ENCODE measurements around the gene GXYLT2.
A peak's percentile ranks its signal among the peaks of the same experiment; 100 is the strongest.

GXYLT2 gene, protein sequence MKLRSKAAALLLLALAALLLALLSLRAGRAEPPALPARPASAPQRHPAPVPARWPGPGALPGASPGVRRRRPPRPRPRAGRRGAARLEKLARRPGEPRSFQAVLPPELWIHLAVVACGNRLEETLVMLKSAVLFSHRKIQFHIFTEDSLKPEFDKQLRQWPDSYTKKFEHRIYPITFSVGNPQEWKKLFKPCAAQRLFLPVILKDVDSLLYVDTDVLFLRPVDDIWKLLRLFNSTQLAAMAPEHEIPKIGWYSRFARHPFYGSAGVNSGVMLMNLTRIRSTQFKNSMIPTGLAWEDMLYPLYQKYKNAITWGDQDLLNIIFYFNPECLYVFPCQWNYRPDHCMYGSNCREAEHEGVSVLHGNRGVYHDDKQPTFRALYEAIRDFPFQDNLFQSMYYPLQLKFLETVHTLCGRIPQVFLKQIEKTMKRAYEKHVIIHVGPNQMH

GRCh38 chr3:72887705-72888545, at the start of gene GXYLT2:
TSS of gene GXYLT2 (plus strand) at chr3:72888046. CDS start at chr3:72888234, 188 bp downstream.
- peak; percentile 15 to 29 for DNase-seq

DNA sequence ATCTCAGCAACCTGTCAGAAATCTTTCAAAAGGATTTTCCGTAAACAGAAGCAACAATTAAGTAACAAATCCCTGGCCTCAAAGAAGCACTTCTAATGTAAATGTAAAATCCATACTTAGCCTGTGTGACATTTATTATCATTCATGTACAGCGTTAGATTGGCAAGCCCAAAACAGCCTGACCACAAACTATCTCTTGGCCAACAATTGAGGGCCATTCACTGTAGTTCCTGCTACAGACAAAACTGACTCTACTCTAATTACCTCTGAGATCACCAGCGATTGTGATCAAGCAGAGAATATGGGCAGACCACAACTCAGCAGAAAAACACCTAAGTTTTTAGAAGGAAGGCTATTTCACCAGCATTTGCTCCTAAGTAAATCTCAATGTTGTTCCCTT, 48.8 kb upstream of the GXYLT2 start:
- DNase-seq: no peak

GRCh38 chr3:72844436-72844993, 43.3 kb upstream of the GXYLT2 start:
- DNase-seq: no peak

- DNase-seq: no peak
Observed at GRCh38 chr3:72846166-72846565, 41.7 kb upstream of the GXYLT2 start.

- DNase-seq: no peak
Observed at GRCh38 chr3:72847282-72847681, 40.6 kb upstream of the GXYLT2 start.

GRCh38 chr3:72847751-72848702, 39.8 kb upstream of the GXYLT2 start, which contains the start of gene SHQ1:
TSS of gene SHQ1 (minus strand) at chr3:72848445. CDS start at chr3:72848340, 105 bp downstream.
- peak; percentile 95 to 99 for DNase-seq

DNA sequence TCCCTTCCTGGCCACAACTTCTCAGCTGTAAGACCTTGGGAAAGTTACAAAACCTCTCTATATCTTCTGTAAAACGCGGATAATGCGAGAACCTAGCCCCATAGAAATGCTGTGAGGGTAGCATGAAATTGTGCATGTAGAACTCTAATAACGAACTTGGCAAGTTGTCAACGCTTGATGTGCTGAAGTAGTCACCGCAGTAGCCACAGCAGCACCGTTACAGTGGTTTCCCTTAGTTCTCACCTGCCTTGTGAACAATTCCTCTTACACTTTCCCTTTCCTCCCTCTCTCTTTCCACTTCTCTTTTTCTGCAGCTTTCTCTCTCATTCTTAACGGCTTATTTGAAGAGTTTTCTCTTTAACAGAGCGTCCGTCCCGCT, 39.2 kb upstream of the GXYLT2 start:
- no peak for DNase-seq

DNA sequence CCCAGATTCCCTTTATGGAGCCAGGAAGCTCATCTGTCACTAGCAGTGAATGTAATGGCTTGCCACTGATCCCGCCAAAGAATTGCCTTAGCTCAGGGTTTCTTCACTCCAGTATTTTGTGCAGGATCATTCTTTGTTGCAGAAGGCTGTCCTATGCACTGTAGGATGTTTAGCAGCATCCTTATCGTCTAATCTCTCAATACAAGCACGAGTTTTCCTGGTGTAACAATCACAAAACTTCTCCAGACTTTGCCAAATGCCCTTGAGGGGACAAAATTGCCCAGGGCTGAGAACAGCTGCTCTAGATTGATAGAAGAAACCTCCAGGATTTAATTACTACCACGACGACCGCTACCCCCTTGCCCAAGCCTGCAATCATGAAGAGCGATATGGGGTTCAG, 32.8 kb upstream of the GXYLT2 start:
- no peak for DNase-seq

GRCh38 chr3:72860053-72860452, 27.8 kb upstream of the GXYLT2 start:
- DNase-seq: no peak

DNA sequence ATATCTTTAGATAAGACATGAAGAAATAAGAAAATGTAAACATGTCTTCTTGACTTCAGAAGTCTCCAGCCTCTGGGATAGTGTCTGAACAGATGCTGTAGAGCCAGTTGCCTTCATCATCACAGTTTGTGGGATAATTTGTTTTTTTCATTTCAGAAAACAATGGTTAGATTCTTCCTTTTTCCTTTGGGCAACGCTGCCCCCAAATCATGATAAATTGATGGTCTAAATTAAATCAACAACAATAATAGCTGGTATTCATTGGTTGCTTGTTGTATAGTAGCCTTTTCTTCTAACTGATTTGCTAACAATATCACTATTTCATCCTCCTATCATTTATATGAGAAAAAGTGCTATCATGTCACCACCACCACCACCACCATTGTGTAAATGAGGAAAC, 27.0 kb upstream of the GXYLT2 start:
- DNase-seq: no peak

GRCh38 chr3:72862314-72863090, 25.3 kb upstream of the GXYLT2 start:
- DNase-seq: no peak

DNA sequence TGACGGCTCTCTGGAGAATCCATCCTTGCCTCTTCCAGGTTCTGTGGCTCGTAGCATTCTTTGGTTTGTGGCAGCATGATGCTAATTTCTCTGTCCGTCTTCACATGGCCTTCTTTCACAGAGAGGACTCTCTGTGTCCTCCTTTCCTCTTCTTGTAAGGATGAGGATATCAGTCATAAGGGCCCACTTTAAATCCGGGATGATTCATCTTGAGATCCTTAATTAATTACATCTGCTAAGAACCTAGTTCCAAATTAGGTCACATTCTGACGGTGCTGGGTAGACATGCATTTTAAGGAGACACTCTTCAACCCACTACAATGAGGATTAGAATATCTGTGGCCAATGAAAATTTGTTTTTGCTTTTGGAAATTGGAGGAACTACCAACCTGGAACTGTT, 15.7 kb upstream of the GXYLT2 start:
- DNase-seq: no peak

DNA sequence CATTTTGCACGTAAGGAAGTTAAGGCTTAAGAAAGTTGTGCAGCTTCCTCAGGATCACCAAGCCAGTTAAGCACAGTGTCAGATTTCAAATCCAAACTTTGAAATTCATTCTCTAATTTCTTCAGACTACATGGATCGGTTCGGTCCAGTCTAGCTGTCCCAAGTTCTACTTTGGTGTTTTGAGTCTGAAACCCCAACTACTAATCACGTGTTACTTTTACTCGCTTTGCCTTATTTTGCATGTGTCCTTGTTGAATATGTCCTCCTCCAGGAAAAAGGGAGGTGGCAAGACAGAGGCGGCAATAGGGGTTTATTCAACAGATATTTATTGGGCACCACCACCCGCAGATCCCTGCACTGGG, 522 bp upstream of the GXYLT2 start:
- DNase-seq: no peak

- no peak for DNase-seq
Observed at GRCh38 chr3:72888546-72889309, 882 bp downstream of the GXYLT2 start.

GRCh38 chr3:72889310-72890165, 1.7 kb downstream of the GXYLT2 start:
- DNase-seq: no peak

DNA sequence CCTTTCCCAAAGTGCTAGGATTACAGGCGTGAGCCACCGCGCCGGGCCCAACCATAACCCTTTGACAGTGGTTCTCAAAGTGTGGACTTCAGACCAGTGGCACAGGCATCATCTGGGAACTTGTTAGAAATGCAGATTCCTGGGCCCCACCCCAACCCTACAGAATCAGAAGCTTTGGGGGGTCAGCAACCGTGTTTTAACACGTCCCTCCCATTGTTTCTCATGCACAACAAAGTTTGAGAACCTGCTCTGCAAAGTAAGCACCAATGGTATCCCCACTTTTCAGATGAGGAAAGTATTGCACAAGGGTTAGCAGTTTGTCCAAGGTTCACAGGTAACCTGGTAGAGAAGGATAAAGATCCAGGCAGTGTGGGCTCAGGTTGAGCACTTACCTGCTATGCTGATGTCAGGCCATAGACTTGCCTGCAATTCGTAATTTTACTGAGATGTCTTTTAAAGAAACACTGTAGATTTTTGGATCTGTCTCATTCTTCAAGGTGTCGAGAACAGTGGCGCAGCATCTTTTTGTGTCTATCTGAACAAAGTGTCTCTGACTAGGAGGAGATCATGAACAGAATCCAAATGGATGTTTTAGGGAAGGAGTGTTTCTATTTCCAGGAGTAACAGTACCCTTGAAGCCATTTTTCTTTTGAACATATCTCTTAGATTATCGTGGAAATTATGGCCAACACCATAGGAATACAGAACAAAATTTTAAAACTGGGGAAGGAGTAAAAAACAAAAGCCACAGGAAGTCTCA, 2.5 kb downstream of the GXYLT2 start:
- no peak for DNase-seq

DNA sequence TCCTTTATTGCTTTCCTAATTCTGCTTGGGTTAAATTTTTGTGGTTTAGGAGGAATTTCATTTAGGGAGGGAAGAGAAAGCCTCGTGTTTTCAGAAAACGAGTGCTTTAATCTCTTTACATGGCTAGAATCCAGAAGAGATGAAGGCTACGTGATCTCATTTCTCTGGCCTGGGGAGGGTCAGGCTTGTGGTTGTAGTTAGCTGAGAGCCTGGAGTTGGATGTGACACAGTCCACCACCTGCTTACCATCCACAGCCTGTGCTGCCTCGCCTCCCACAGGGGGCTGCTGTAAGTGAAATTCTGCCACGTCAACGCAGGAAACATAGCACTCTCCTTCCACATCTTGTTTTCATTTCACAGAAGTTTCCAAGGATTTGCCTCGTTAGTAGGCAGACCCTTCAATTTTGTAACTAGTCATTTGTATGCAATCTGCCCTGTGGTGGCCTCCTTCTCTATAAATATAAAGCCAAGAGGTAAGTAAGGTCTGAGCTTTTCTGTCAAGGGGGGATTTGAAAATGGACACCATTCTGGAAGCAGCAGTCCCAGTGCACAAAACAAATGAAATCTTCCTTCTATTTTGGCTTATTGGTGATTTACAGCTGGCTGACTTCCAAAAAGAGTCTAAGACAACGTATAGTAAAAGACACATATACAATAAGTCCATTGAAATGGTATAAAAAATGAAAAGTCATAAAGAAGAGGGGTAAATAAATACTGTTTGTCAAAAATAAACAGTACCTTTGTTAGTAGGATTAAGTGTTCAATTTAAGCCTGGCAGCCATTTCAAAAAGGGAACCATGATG, 3.4 kb downstream of the GXYLT2 start:
- no peak for DNase-seq
